Astrocyte of the cerebellum (primary cell): ENCODE data around the gene ANKRD13D.

Source experiments
- DNase-seq: peaks from one replicate; pipeline ENCODE4 v3.0.0-alpha.2; 2011; ENCODE audit warnings: low read depth
- H3K4me3 ChIP-seq: 2 replicates; pipeline ENCODE4 v1.5.1; 2011; ENCODE audit warnings: mild to moderate bottlenecking, low read depth, low read length, moderate library complexity
- CTCF ChIP-seq: IDR thresholded peaks from 2 replicates; pipeline ENCODE4 v1.5.1; 2012; ENCODE audit warnings: low read length, low read depth, moderate library complexity, mild to moderate bottlenecking; ENCODE audit errors: missing control alignments
- in situ Hi-C: cut with HindIII; loops from 2 replicates; pipeline ENCODE4 v1.10.0; 2017; ENCODE audit warnings: low sequenced_read_pairs

Gene ANKRD13D

DNA sequence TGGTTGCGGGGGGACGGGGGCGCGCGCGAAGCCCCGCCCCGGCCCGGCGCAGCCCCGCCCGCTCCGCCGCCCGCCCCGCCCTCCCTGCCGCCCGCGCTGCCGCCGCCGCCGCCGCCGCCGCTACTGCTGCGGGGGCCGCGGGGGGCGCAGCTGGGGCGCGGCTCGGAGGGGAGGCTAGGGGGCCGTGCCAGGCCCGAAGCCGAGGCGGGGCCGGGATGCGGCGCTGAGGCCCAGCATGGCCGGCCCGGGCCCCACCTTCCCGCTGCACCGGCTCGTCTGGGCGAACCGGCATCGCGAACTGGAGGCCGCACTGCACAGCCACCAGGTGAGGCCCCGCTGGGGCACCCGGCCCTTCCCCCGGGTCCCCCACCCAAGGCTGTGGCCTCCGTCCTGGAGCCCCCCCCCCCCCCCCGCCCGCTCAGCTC, at the start of gene ANKRD13D:
TSS of gene ANKRD13D (plus strand) at position 78 of the 425 bp plus-strand sequence. CDS start at position 236, 158 bp downstream.
- DNase-seq: no peak
- TF ChIP-seq CTCF: no peak
- in situ Hi-C loops: no loop called here

GRCh38 chr11:67239783-67240575, 49.1 kb upstream of the ANKRD13D start:
- peak overlapping the region; percentile 54 for H3K4me3 ChIP-seq
- peak; percentile 97 for DNase-seq
- no peak for TF ChIP-seq CTCF
- in situ Hi-C loops: no loop called here

More for the DNA sequence above, at the start of gene ANKRD13D:
- peak within 1 kb of the TSS; percentile 58 for H3K4me3 ChIP-seq

DNA sequence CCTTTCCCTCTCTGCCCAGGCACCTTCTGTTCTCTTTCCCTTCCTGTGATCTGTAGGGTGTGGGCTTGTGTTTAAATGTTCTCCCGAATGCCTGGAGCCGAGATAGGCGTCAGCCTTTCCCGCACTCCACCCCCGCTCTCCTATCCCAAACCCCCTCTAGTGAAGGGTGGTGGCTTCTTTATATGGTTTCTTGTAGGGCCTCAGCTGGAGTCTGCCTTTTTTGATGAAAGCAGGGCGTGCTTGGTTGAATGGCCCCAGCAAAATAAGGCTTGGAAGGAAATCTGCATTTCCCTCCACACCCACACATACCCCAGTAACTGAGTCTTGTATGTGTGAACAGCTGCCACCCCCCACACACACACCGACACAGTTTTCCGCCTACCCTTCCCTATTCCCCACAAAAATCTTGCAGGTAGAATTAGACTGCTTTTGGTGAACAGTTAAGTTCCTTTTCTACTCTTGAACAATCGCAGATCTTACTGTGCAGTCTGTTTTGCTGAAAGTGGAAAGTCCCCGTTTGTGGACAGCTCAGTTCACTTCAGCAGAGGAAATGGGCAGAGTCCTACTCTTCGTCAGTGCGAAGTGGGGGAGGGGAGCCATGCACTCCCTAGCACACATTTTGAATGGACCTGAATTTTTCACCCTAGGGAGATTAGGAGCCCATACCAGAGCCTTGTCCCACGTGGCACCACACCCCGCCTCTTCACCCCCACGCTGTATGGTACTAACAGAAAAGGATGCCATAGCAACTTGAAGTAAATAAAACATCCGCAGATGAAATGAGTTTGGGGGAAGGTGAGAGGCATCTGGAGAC, 48.3 kb upstream of the ANKRD13D start:
- DNase-seq: peak; percentile 33
- in situ Hi-C loops: no loop called here
- peak overlapping the region; percentile 54 for H3K4me3 ChIP-seq
- peak; percentile 4 for TF ChIP-seq CTCF

GRCh38 chr11:67242548-67242947, 46.6 kb upstream of the ANKRD13D start:
- in situ Hi-C loops: no loop called here
- TF ChIP-seq CTCF: no peak
- H3K4me3 ChIP-seq: no peak overlapping the region
- no peak for DNase-seq

DNA sequence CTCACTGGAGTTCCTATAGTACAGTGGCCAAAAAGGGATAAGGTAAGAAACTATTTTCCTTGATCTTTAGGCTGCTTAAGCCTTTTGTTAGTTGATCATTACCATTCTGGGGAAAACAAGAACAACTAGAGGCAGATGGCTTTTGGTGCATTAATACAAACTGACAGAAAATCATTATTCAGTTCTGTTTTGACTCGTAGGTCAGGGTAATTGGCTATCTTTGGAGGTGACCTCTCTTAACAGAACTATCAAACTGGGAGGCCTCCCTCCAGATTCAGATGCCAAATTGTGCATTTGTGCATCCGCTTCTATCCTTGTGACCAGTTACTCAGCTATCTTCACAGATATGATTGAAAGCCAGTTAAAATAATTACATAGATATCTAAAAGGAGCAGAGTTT, 46.1 kb upstream of the ANKRD13D start:
- H3K4me3 ChIP-seq: no peak overlapping the region
- no peak for DNase-seq
- TF ChIP-seq CTCF: no peak
- in situ Hi-C loops: no loop called here

DNA sequence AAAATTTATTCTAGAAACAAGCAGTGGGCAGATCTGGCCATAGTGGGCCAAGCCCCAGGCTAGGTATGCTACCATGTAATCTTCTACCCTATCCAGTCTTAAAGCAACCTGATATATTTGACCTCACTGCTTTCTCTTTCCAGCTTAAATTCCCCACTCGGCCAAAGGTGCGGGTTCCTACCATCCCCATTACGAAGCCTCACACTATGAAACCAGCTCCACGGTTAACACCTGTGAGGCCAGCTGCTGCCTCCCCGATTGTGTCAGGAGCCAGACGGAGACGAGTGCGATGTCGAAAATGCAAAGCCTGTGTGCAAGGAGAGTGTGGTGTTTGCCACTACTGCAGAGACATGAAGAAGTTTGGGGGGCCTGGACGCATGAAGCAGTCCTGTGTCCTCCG, 44.1 kb upstream of the ANKRD13D start:
- in situ Hi-C loops: no loop called here
- no peak overlapping the region for H3K4me3 ChIP-seq
- no peak for DNase-seq
- no peak for TF ChIP-seq CTCF
